Activated naive CD8-positive, alpha-beta T cell (primary cell): ENCODE data around the gene FKRP.

Experiments
- H3K27ac Mint-ChIP-seq: one replicate; pipeline ENCODE4 v1.8.0; 2021; ENCODE audit warnings: mixed read lengths
- H3K27me3 Mint-ChIP-seq: one replicate; pipeline ENCODE4 v1.8.0; 2021; ENCODE audit warnings: mixed read lengths
- H3K36me3 Mint-ChIP-seq: one replicate; pipeline ENCODE4 v1.8.0; 2021; ENCODE audit warnings: mixed read lengths
- H3K4me1 Mint-ChIP-seq: one replicate; pipeline ENCODE4 v1.8.0; 2021; ENCODE audit warnings: low read depth, mixed read lengths
- H3K4me3 Mint-ChIP-seq: one replicate; pipeline ENCODE4 v1.8.0; 2021; ENCODE audit warnings: mild to moderate bottlenecking, mixed read lengths
- H3K9me3 Mint-ChIP-seq: one replicate; pipeline ENCODE4 v1.8.0; 2021; ENCODE audit warnings: low read depth, mixed read lengths

The FKRP gene

GRCh38 chr19:46733690-46734292 is 12.1 kb upstream of the FKRP start:
- no peak overlapping the region for H3K27ac Mint-ChIP-seq
- H3K27me3 Mint-ChIP-seq, result no peaks in the 10 kb centered on the region
- no peaks in the 10 kb centered on the region for H3K36me3 Mint-ChIP-seq
- peaks cover 5% of the 10 kb centered on the region for H3K4me1 Mint-ChIP-seq
- no peak overlapping the region for H3K4me3 Mint-ChIP-seq
- no peaks in the 10 kb centered on the region for H3K9me3 Mint-ChIP-seq

- Mint-ChIP-seq H3K27me3 (no peaks in the 10 kb centered on the region), H3K4me1 (peaks cover 15% of the 10 kb centered on the region), H3K36me3 (no peaks in the 10 kb centered on the region), H3K27ac (no peak overlapping the region), H3K9me3 (no peaks in the 10 kb centered on the region), H3K4me3 (no peak overlapping the region)
Observed at GRCh38 chr19:46736531-46737297, 9.1 kb upstream of the FKRP start.

DNA sequence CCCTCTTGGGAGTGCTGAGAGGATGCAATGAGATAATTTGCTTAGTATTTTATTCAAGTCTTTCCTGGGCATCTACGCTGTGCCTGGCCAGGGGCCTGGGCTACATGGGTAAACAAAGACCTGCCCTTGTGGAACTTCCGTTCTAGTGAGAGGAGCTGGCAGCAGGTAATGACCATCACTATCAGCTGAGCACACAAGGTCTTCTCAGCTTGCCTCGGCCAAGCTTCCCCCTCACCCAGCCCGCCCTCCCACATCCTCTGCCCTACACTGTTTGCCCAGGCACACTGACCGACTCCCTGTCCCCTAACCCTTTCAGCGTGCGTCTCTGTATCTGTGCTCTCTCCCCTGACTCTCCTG is 8.6 kb upstream of the FKRP start:
- Mint-ChIP-seq H3K4me3 (no peak overlapping the region), H3K27ac (no peak overlapping the region), H3K4me1 (peaks cover 18% of the 10 kb centered on the region), H3K36me3 (no peaks in the 10 kb centered on the region), H3K27me3 (no peaks in the 10 kb centered on the region), H3K9me3 (no peaks in the 10 kb centered on the region)

DNA sequence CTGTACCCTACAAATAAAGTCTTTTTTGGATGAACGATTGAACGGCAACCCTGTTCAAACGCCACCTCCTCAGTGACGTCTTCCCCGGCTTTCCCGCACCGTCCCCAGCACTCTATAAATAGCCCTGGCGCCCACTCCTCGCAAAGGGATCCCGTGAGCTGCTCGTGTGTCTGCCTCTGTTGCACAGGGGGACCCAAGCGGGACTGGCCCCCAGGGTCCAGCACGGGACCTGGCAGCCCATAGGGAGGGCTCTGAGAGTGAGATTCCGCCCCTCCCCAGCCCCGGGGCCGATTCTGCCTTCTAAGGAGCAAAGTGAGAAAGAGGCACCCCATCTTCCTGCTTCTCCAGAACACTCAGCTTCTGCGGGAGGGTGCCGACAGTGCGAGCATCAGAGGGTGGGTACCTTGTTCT is 8.1 kb upstream of the FKRP start:
- H3K4me1 Mint-ChIP-seq, result peaks cover 20% of the 10 kb centered on the region
- no peaks in the 10 kb centered on the region for H3K27me3 Mint-ChIP-seq
- H3K9me3 Mint-ChIP-seq, result no peaks in the 10 kb centered on the region
- H3K36me3 Mint-ChIP-seq, result no peaks in the 10 kb centered on the region
- H3K4me3 Mint-ChIP-seq, result no peak overlapping the region
- H3K27ac Mint-ChIP-seq, result no peak overlapping the region

DNA sequence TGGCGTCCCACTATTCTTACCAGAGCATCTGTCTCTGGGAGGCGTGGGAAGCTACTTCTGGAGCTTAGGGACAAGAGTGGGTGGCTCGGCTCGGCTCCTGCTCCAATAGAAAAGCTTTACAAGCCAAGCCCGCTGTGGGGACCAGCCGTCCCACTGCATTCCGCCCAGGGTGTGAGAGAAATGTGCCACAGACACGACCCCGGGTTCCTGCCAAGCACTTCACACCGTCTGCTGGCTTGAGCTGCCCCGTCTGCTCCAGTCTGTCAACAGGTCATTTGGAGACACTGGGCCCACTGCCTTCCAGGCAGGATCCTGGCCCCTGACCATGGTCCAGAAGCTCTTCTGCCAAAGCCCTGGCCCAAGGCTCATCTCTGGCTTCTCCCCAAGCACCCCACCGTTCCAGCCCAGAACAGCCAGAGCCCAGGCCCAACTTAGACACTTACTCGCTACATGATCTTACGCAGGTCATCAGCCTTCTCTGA is 6.5 kb upstream of the FKRP start:
- peaks cover 33% of the 10 kb centered on the region for H3K4me1 Mint-ChIP-seq
- no peaks in the 10 kb centered on the region for H3K36me3 Mint-ChIP-seq
- H3K4me3 Mint-ChIP-seq, result no peak overlapping the region
- no peaks in the 10 kb centered on the region for H3K9me3 Mint-ChIP-seq
- H3K27ac Mint-ChIP-seq, result no peak overlapping the region
- H3K27me3 Mint-ChIP-seq, result no peaks in the 10 kb centered on the region

DNA sequence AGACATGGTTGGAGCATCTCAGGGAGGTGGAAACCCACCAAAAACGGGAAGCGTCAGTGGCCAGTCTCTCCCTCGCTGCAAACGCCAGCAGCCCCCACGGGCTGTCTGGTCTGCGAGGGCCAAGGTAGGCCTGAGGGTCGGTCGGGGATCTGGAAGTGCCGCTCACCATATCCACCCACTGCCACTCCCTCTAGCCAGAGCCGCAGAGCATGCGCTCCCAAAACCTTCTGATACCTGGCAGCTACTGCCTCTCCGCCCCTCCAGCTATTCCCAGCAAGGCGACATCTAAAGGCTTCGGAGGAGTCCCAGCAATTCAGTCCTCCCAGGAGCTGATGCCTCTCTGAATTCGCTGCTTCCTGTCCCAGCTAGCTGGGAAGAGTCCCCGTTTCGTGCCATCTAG is 4.4 kb upstream of the FKRP start:
- H3K9me3 Mint-ChIP-seq, result no peaks in the 10 kb centered on the region
- H3K36me3 Mint-ChIP-seq, result no peaks in the 10 kb centered on the region
- peaks cover 42% of the 10 kb centered on the region for H3K4me1 Mint-ChIP-seq
- H3K4me3 Mint-ChIP-seq, result no peak overlapping the region
- no peak overlapping the region for H3K27ac Mint-ChIP-seq
- no peaks in the 10 kb centered on the region for H3K27me3 Mint-ChIP-seq

- Mint-ChIP-seq H3K9me3 (no peaks in the 10 kb centered on the region), H3K4me3 (peak overlapping the region; percentile 60), H3K27me3 (no peaks in the 10 kb centered on the region), H3K27ac (peak overlapping the region; percentile 66), H3K36me3 (no peaks in the 10 kb centered on the region), H3K4me1 (peaks cover 48% of the 10 kb centered on the region)
Observed at GRCh38 chr19:46742926-46743480, 2.9 kb upstream of the FKRP start.

GRCh38 chr19:46744005-46744691 is 1.7 kb upstream of the FKRP start:
- H3K4me3 Mint-ChIP-seq, result peak overlapping the region; percentile 94
- no peaks in the 10 kb centered on the region for H3K9me3 Mint-ChIP-seq
- H3K36me3 Mint-ChIP-seq, result no peaks in the 10 kb centered on the region
- no peaks in the 10 kb centered on the region for H3K27me3 Mint-ChIP-seq
- peaks cover 53% of the 10 kb centered on the region for H3K4me1 Mint-ChIP-seq
- no peak overlapping the region for H3K27ac Mint-ChIP-seq

DNA sequence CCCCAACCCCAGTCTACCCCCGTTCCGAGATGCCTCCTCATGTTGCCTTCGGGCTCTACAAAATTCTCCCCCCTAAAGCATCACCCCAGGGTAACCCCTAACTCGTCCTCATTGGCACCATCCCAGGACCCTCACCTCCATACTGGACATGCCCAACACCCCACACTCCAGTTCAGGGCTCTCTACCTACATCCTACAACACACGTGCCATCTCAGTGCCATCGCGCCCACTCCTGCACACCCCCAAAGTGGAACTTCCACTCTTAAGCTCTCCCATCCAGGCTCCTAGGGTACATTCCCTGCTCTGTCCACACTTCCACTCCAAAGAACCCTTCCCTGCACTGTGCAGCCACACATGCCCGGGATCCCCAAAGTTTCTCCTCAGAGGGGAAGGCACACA is 827 bp upstream of the FKRP start:
- no peaks in the 10 kb centered on the region for H3K27me3 Mint-ChIP-seq
- peak overlapping the region; percentile 90 for H3K27ac Mint-ChIP-seq
- H3K36me3 Mint-ChIP-seq, result peaks cover 1% of the 10 kb centered on the region
- no peaks in the 10 kb centered on the region for H3K9me3 Mint-ChIP-seq
- peaks cover 50% of the 10 kb centered on the region for H3K4me1 Mint-ChIP-seq
- peak overlapping the region; percentile 94 for H3K4me3 Mint-ChIP-seq

GRCh38 chr19:46746281-46747057 is 612 bp downstream of the FKRP start, which contains the start of gene STRN4:
STRN4 (minus strand) TSS chr19:46746450; CDS start chr19:46746430, 20 bp downstream.
- Mint-ChIP-seq H3K27me3 (no peaks in the 10 kb centered on the region), H3K27ac (peak within 1 kb of the TSS; percentile 90), H3K36me3 (peaks cover 2% of the 10 kb centered on the region), H3K9me3 (no peaks in the 10 kb centered on the region), H3K4me3 (peak within 1 kb of the TSS; percentile 94), H3K4me1 (peaks cover 41% of the 10 kb centered on the region)

DNA sequence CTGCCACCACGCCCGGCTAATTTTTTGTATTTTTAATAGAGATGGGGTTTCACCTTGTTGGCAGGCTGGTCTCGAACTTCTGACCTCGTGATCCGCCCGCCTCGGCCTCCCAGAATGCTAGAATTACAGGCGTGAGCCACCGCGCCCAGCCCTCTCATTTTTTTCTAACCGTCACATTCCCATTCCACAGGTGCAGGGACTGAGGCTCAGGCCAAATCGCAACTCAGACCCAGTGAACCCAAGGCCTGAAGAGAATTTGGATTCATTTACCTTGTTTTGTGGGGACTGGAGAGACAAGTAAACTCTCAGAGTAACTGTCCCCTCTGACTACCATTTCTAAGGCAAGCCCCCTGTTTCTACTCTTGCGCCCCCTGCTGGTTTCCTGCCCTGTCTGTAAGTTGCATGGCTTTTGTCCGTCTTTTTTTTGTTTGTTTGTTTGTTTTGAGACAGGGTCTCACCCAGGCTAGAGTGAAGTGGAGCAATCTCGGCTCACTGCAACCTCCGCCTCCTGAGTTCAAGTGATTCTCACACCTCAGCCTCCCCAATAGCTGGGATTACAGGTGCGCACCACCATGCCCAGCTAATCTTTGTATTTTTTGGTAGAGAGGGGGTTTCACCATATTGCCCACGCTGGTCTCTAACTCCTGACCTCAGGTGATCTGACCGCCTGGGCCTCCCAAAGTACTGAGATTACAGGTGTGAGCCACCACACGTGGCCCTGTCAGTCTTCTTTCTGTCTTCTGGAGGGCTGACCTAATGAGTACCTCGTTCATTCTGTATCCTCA is 2.7 kb downstream of the FKRP start:
- H3K4me1 Mint-ChIP-seq, result peaks cover 29% of the 10 kb centered on the region
- no peak overlapping the region for H3K27ac Mint-ChIP-seq
- H3K27me3 Mint-ChIP-seq, result no peaks in the 10 kb centered on the region

DNA sequence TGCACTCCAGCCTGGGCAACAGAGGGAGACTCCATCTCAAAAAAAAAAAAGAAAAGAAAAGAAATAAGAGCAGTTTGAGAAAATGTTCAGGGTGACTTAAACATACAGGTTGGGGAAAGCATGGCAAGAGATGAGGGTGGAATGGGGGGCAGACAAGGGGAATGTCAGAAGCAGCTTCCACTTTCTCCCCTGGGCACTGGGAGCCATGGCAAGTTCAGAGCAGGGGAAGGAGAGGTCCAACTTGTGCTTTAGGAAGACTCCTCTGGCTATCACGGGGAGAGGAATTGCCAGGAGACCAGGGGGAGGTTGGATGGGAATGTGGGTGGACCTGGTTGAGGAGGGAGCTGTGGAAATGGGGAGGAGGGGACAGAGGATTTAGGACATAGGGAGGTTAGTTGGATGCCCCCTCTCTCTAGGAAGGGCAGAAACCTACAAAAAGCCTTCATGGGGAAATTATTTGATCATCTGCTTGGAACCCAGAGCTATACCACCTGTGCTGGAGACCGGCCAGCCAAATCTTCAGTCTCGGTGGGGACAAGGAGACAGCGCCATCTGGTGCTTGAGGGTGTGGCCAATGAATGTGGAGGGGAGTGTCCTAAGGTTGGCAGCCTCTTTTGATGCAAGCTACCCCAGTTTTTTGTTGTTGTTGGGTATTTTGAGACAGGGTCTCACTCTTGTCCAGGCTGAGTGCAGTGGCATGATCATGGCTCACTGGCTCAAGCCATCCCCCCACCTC is 7.7 kb downstream of the FKRP start:
- H3K4me3 Mint-ChIP-seq, result no peak overlapping the region
- peaks cover 3% of the 10 kb centered on the region for H3K36me3 Mint-ChIP-seq
- peaks cover 9% of the 10 kb centered on the region for H3K4me1 Mint-ChIP-seq
- no peaks in the 10 kb centered on the region for H3K9me3 Mint-ChIP-seq
- no peaks in the 10 kb centered on the region for H3K27me3 Mint-ChIP-seq
- H3K27ac Mint-ChIP-seq, result no peak overlapping the region

More for the DNA sequence above, 2.7 kb downstream of the FKRP start:
- Mint-ChIP-seq H3K9me3 (no peaks in the 10 kb centered on the region), H3K36me3 (peaks cover 3% of the 10 kb centered on the region), H3K4me3 (peak overlapping the region; percentile 86)

GRCh38 chr19:46755077-46755852 is 9.4 kb downstream of the FKRP start:
- peaks cover 7% of the 10 kb centered on the region for H3K4me1 Mint-ChIP-seq
- H3K9me3 Mint-ChIP-seq, result no peaks in the 10 kb centered on the region
- no peaks in the 10 kb centered on the region for H3K27me3 Mint-ChIP-seq
- peaks cover 2% of the 10 kb centered on the region for H3K36me3 Mint-ChIP-seq
- H3K27ac Mint-ChIP-seq, result no peak overlapping the region
- no peak overlapping the region for H3K4me3 Mint-ChIP-seq
